Measurements from ENCODE around the gene MSMB.
A peak's percentile ranks its signal among the peaks of the same experiment; 100 is the strongest.

GRCh38 chr10:46030091-46030937 is 15.8 kb downstream of the MSMB start, which contains the start of gene NCOA4:
- TF ChIP-seq CTCF (IDR thresholded peaks at IDR 0.05), result peak; percentile 81
- peak; percentile 35 for TF ChIP-seq EZH2 (IDR thresholded peaks at IDR 0.05)
- TF ChIP-seq EZH2phosphoT487 (IDR thresholded peaks at IDR 0.05), result no peak
